NCI-H446 treated with DMSO at 0.1 percent for 48 hours (cell line): ENCODE measurements around the gene VAMP4.

ENCODE experiments used
- DNase-seq: peaks from one replicate; lab custom pipeline; 2025; lab: John Stamatoyannopoulos, UW

The VAMP4 gene

GRCh38 chr1:171741872-171742576 lies at the start of gene VAMP4:
VAMP4 (minus strand) TSS chr1:171742065; CDS start chr1:171738414, 3,651 bp downstream.
- DNase-seq = peak; percentile 74

- DNase-seq = no peak
These were observed 48.5 kb upstream of the VAMP4 start for GRCh38 chr1:171790318-171790717.

- no peak for DNase-seq
These were observed 46.8 kb upstream of the VAMP4 start for GRCh38 chr1:171788696-171789095.

GRCh38 chr1:171787686-171788480 lies 46.0 kb upstream of the VAMP4 start:
- no peak for DNase-seq

GRCh38 chr1:171786534-171786933 lies 44.7 kb upstream of the VAMP4 start:
- DNase-seq = no peak

GRCh38 chr1:171785766-171786165 lies 43.9 kb upstream of the VAMP4 start:
- DNase-seq = no peak

- no peak for DNase-seq
These were observed 42.9 kb upstream of the VAMP4 start for GRCh38 chr1:171784784-171785183.

GRCh38 chr1:171783816-171784530 lies 42.1 kb upstream of the VAMP4 start:
- no peak for DNase-seq

GRCh38 chr1:171781176-171781875 lies 39.5 kb upstream of the VAMP4 start, which contains the start of gene METTL13:
METTL13 (plus strand) TSS chr1:171781660; CDS start chr1:171781968, 308 bp downstream.
- DNase-seq = peak; percentile 99

- peak; percentile 38 for DNase-seq
These were observed 38.8 kb upstream of the VAMP4 start for GRCh38 chr1:171780583-171781175.

GRCh38 chr1:171772312-171772711 lies 30.4 kb upstream of the VAMP4 start:
- DNase-seq = no peak

GRCh38 chr1:171769754-171770153 lies 27.9 kb upstream of the VAMP4 start:
- no peak for DNase-seq

GRCh38 chr1:171769171-171769570 lies 27.3 kb upstream of the VAMP4 start:
- peak; percentile 43 for DNase-seq

GRCh38 chr1:171763764-171764163 lies 21.9 kb upstream of the VAMP4 start:
- DNase-seq = no peak

GRCh38 chr1:171762143-171762563 lies 20.3 kb upstream of the VAMP4 start:
- DNase-seq = no peak

GRCh38 chr1:171758011-171758410 lies 16.1 kb upstream of the VAMP4 start:
- no peak for DNase-seq

- no peak for DNase-seq
These were observed 15.0 kb upstream of the VAMP4 start for GRCh38 chr1:171756856-171757255.

GRCh38 chr1:171754971-171755370 lies 13.1 kb upstream of the VAMP4 start:
- DNase-seq = no peak

- DNase-seq = no peak
These were observed 12.5 kb upstream of the VAMP4 start for GRCh38 chr1:171754353-171754705.

GRCh38 chr1:171753685-171754352 lies 12.0 kb upstream of the VAMP4 start:
- DNase-seq = no peak

GRCh38 chr1:171753182-171753581 lies 11.3 kb upstream of the VAMP4 start:
- no peak for DNase-seq
